Naive thymus-derived CD4-positive, alpha-beta T cell (primary cell): ENCODE results near the gene LRRC61. TPM values are rescaled to one million over a fixed set of nuclear protein-coding genes. Genes with fewer than 3 reads are reported as not detected.
A peak's percentile ranks its signal among the peaks of the same experiment; 100 is the strongest.

Experiments
- ATAC-seq: fragments of 150-1000 bp; cut with Tn5 transposase; 2 replicates; pipeline ENCODE4 v1.10.0; 2021; ENCODE audit warnings: mild to moderate bottlenecking, moderate library complexity
- CTCF ChIA-PET: fragments of 350-600 bp; sonication (Branson Sonifier 250); formaldehyde crosslinking; loops from one replicate; lab custom pipeline; 2021; ENCODE audit warnings: antibody characterized with exemption; lab: Charles Lee
- POLR2A ChIA-PET: fragments of 350-600 bp; sonication (Branson Sonifier 250); formaldehyde crosslinking; loops from one replicate; lab custom pipeline; 2021; ENCODE audit warnings: antibody characterized with exemption, inconsistent platforms; lab: Charles Lee
- DNase-seq, 9 donors: peaks; one replicate each; pipeline versions ENCODE4 v3.0.0 to v3.0.0-alpha.2; 2020 to 2022; ENCODE audit warnings: mixed read lengths in 1 of 9
- H3K27ac ChIP-seq: one replicate; pipeline ENCODE4 v1.7.0; 2013; ENCODE audit warnings: mild to moderate bottlenecking, low read depth, low read length, moderate library complexity
- H3K27me3 ChIP-seq, 2 donors: one replicate each; pipeline ENCODE4 v1.7.0; 2013; ENCODE audit warnings: low read length in 2 of 2, mild to moderate bottlenecking in 2 of 2, moderate library complexity in 2 of 2; ENCODE audit not compliant: control insufficient read depth in 2 of 2, insufficient read depth in 2 of 2
- H3K36me3 ChIP-seq, 3 experiments: 1 replicate in 2 of 3; 2 replicates in 1 of 3; pipeline ENCODE4 v1.7.0; 2013; ENCODE audit warnings: low read length in 3 of 3, mild to moderate bottlenecking in 3 of 3, moderate library complexity in 1 of 3; ENCODE audit not compliant: insufficient read depth in 3 of 3, control insufficient read depth in 2 of 3
- H3K4me1 ChIP-seq, 2 donors: one replicate each; pipeline ENCODE4 v1.7.0; 2013; ENCODE audit warnings: low read length in 2 of 2, mild to moderate bottlenecking in 2 of 2, moderate library complexity in 1 of 2; ENCODE audit not compliant: control insufficient read depth in 2 of 2, insufficient read depth in 2 of 2
- H3K4me3 ChIP-seq: 2 replicates; pipeline ENCODE4 v1.7.0; 2013; ENCODE audit warnings: mild to moderate bottlenecking, low read length
- H3K9me3 ChIP-seq, 3 experiments: 1 replicate in 2 of 3; 2 replicates in 1 of 3; pipeline ENCODE4 v1.7.0; 2013; ENCODE audit warnings: low read length in 3 of 3; ENCODE audit not compliant: control insufficient read depth in 2 of 3
- H3K27ac Mint-ChIP-seq, 9 donors: one replicate each; pipeline ENCODE4 v1.8.0; 2020 to 2022; ENCODE audit warnings: mixed read lengths in 9 of 9, mild to moderate bottlenecking in 8 of 9, moderate library complexity in 5 of 9, inconsistent platforms in 2 of 9
- H3K27me3 Mint-ChIP-seq, 5 donors: one replicate each; pipeline ENCODE4 v1.8.0; 2021 to 2022; ENCODE audit warnings: mixed read lengths in 5 of 5, mild to moderate bottlenecking in 1 of 5
- H3K36me3 Mint-ChIP-seq, 5 donors: one replicate each; pipeline ENCODE4 v1.8.0; 2020 to 2022; ENCODE audit warnings: mixed read lengths in 5 of 5, mild to moderate bottlenecking in 3 of 5, inconsistent platforms in 1 of 5
- H3K4me1 Mint-ChIP-seq, 7 donors: one replicate each; pipeline ENCODE4 v1.8.0; 2020 to 2022; ENCODE audit warnings: mixed read lengths in 7 of 7, mild to moderate bottlenecking in 3 of 7, inconsistent platforms in 1 of 7
- H3K4me3 Mint-ChIP-seq, 10 donors: one replicate each; pipeline ENCODE4 v1.8.0; 2020 to 2022; ENCODE audit warnings: mild to moderate bottlenecking in 10 of 10, mixed read lengths in 10 of 10, moderate library complexity in 6 of 10, inconsistent platforms in 2 of 10
- H3K9me3 Mint-ChIP-seq, 11 donors: one replicate each; pipeline ENCODE4 v1.8.0; 2020 to 2022; ENCODE audit warnings: mixed read lengths in 11 of 11, mild to moderate bottlenecking in 4 of 11, inconsistent platforms in 1 of 11, moderate library complexity in 1 of 11
- intact Hi-C, 2 donors: fragments of 100-400 bp; cut with micrococcal nuclease; formaldehyde crosslinking; loops; one replicate each; pipeline ENCODE4 v1.15.1; 2023
- polyA plus RNA-seq, 2 donors: library from polyadenylated mRNA; unstranded; fragments of 300-500 nt; fragmentation: Illumina TruSeq; gene quantifications; one replicate each; pipeline ENCODE4 v1.2.3, GENCODE V29; 2021
- total RNA-seq, 6 experiments: library from RNA in 5 of 6; stranded (reverse) in 5 of 6; gene quantifications; 1 replicate in 5 of 6; 2 replicates in 1 of 6; pipeline ENCODE4 v1.2.3 and lab custom pipeline; 2021 to 2026

Gene LRRC61
- total and polyA plus RNA-seq, 7 experiments from 2014 or later = 8.3 to 30.0 (median 13.8) TPM

GRCh38 chr7:150369748-150370501 is 46.8 kb downstream of the LRRC61 start:
- Histone ChIP-seq H3K9me3 (no peaks in the 10 kb centered on the region), H3K4me1 (peaks cover 11 to 29% of the 10 kb centered on the region in 2 donors), H3K4me3 (peak overlapping the region; percentile 99), H3K27ac (peak overlapping the region; percentile 83), H3K27me3 (no peaks in the 10 kb centered on the region), H3K36me3 (peaks cover 0 to 33% (median 2%) of the 10 kb centered on the region in 3 experiments)
- DNase-seq (no peak), ATAC-seq (no peak)
- Mint-ChIP-seq H3K4me3 (peak overlapping the region; percentile 91 to 97 (median 95)), H3K27me3 (no peaks in the 10 kb centered on the region), H3K36me3 (peaks cover 0 to 26% (median 9%) of the 10 kb centered on the region in 5 donors), H3K27ac (peak overlapping the region; percentile 88 to 95 (median 93)), H3K9me3 (no peaks in the 10 kb centered on the region), H3K4me1 (peaks cover 22 to 69% (median 59%) of the 10 kb centered on the region in 7 donors)
- POLR2A ChIA-PET = interaction anchor here (0.6 to 3.5 kb wide), 17 partner anchors 8 to 532 kb away, joined by 3 to 62 read pairs (median 5); partner anchors contain the start of genes GIMAP4, GIMAP7, LRRC61 and ZNF862
- intact Hi-C loops = loop anchor here (1.0 to 5.0 kb wide), 5 partner anchors 9 to 689 kb away; partner anchors contain the start of genes ZNF775 (in 2 of the 2), ACTR3C (in 1 of the 2), LRRC61 (in 1 of the 2) and SLC4A2 (in 1 of the 2)
- CTCF ChIA-PET = interaction anchor here (0.7 to 1.8 kb wide), 5 partner anchors 14 to 35 kb away, joined by 3 to 7 read pairs (median 3); no protein-coding TSS in a partner anchor

GRCh38 chr7:150370612-150371071 is 47.5 kb downstream of the LRRC61 start:
- H3K4me3 ChIP-seq = no peak overlapping the region
- peaks cover 0 to 26% (median 9%) of the 10 kb centered on the region in 5 donors for H3K36me3 Mint-ChIP-seq
- peak overlapping the region; percentile 11 to 95 (median 93) for H3K27ac Mint-ChIP-seq
- no peak for DNase-seq
- CTCF ChIA-PET = interaction anchor here (0.9 to 1.8 kb wide), 2 partner anchors 34 to 36 kb away, joined by 4 to 7 read pairs; no protein-coding TSS in a partner anchor
- POLR2A ChIA-PET = interaction anchor here (0.6 to 3.5 kb wide), 8 partner anchors 10 to 306 kb away, joined by 3 to 62 read pairs (median 6); partner anchors contain the start of gene GIMAP4
- ATAC-seq = no peak
- H3K27ac ChIP-seq = peak overlapping the region; percentile 83
- H3K9me3 Mint-ChIP-seq = no peaks in the 10 kb centered on the region
- H3K4me3 Mint-ChIP-seq = peak overlapping the region; percentile 91 to 97 (median 95)
- H3K27me3 ChIP-seq = no peaks in the 10 kb centered on the region
- peaks cover 0 to 33% (median 2%) of the 10 kb centered on the region in 3 experiments for H3K36me3 ChIP-seq
- intact Hi-C loops = no loop called here
- H3K4me1 ChIP-seq = peaks cover 11 to 29% of the 10 kb centered on the region in 2 donors
- H3K9me3 ChIP-seq = no peaks in the 10 kb centered on the region
- no peaks in the 10 kb centered on the region for H3K27me3 Mint-ChIP-seq
- peaks cover 22 to 71% (median 58%) of the 10 kb centered on the region in 7 donors for H3K4me1 Mint-ChIP-seq

GRCh38 chr7:150371131-150371995 is 48.2 kb downstream of the LRRC61 start:
- Mint-ChIP-seq H3K4me3 (peak overlapping the region in 4 of 10 donors; percentile 9 to 94 (median 91)), H3K9me3 (no peaks in the 10 kb centered on the region), H3K27me3 (no peaks in the 10 kb centered on the region), H3K36me3 (peaks cover 0 to 26% (median 9%) of the 10 kb centered on the region in 5 donors), H3K4me1 (peaks cover 23 to 71% (median 58%) of the 10 kb centered on the region in 7 donors), H3K27ac (peak overlapping the region in 7 of 9 donors; percentile 11 to 95 (median 94))
- no peaks in the 10 kb centered on the region for H3K27me3 ChIP-seq
- H3K4me1 ChIP-seq = peaks cover 11 to 28% of the 10 kb centered on the region in 2 donors
- DNase-seq = no peak
- H3K36me3 ChIP-seq = peaks cover 0 to 33% (median 2%) of the 10 kb centered on the region in 3 experiments
- CTCF ChIA-PET = interaction anchor here (0.9 to 1.8 kb wide), 2 partner anchors 33 to 35 kb away, joined by 4 to 7 read pairs; no protein-coding TSS in a partner anchor
- POLR2A ChIA-PET = interaction anchor here (0.6 to 3.5 kb wide), 5 partner anchors 13 to 306 kb away, joined by 3 to 62 read pairs (median 5); a partner anchor contains a TSS
- H3K27ac ChIP-seq = peak overlapping the region; percentile 83
- H3K4me3 ChIP-seq = no peak overlapping the region
- intact Hi-C loops = no loop called here
- no peak for ATAC-seq
- no peaks in the 10 kb centered on the region for H3K9me3 ChIP-seq

GRCh38 chr7:150371996-150372270 is 48.8 kb downstream of the LRRC61 start:
- intact Hi-C loops = no loop called here
- no peaks in the 10 kb centered on the region for H3K27me3 ChIP-seq
- no peak overlapping the region for H3K4me3 ChIP-seq
- H3K27me3 Mint-ChIP-seq = no peaks in the 10 kb centered on the region
- CTCF ChIA-PET = no interaction called here
- no peak overlapping the region for H3K4me3 Mint-ChIP-seq
- peaks cover 24 to 75% (median 61%) of the 10 kb centered on the region in 7 donors for H3K4me1 Mint-ChIP-seq
- ATAC-seq (no peak), DNase-seq (no peak)
- H3K36me3 ChIP-seq = peaks cover 0 to 33% (median 2%) of the 10 kb centered on the region in 3 experiments
- no peak overlapping the region for H3K27ac Mint-ChIP-seq
- no peak overlapping the region for H3K27ac ChIP-seq
- H3K9me3 Mint-ChIP-seq = no peaks in the 10 kb centered on the region
- POLR2A ChIA-PET = no interaction called here
- peaks cover 11 to 30% of the 10 kb centered on the region in 2 donors for H3K4me1 ChIP-seq
- no peaks in the 10 kb centered on the region for H3K9me3 ChIP-seq
- peaks cover 0 to 26% (median 9%) of the 10 kb centered on the region in 5 donors for H3K36me3 Mint-ChIP-seq

GRCh38 chr7:150372271-150373048 is 49.3 kb downstream of the LRRC61 start:
- ChIA-PET CTCF (no interaction called here), POLR2A (no interaction called here)
- Histone ChIP-seq H3K4me3 (no peak overlapping the region), H3K9me3 (no peaks in the 10 kb centered on the region), H3K27ac (no peak overlapping the region), H3K4me1 (peaks cover 11 to 35% of the 10 kb centered on the region in 2 donors), H3K27me3 (no peaks in the 10 kb centered on the region), H3K36me3 (peaks cover 0 to 33% (median 2%) of the 10 kb centered on the region in 3 experiments)
- Mint-ChIP-seq H3K27ac (peak overlapping the region in 3 of 9 donors; percentile 25 to 72 (median 62)), H3K27me3 (no peaks in the 10 kb centered on the region), H3K9me3 (no peaks in the 10 kb centered on the region), H3K36me3 (peaks cover 0 to 26% (median 9%) of the 10 kb centered on the region in 5 donors), H3K4me1 (peaks cover 27 to 75% (median 61%) of the 10 kb centered on the region in 7 donors), H3K4me3 (peak overlapping the region in 1 of 10 donors; percentile 37)
- no peak for DNase-seq
- intact Hi-C loops = no loop called here
- no peak for ATAC-seq
